WTC11 (cell line): ENCODE results near the gene CYB561D2.

Experiments
- AFF4 ChIP-seq: sonication (generic); formaldehyde crosslinking; IDR thresholded peaks from 2 replicates; pipeline ENCODE4 v1.8.1; 2023; ENCODE audit warnings: mild to moderate bottlenecking, missing genetic modification reagents, borderline replicate concordance
- CREB1 ChIP-seq: sonication (generic); formaldehyde crosslinking; IDR thresholded peaks from 2 replicates; pipeline ENCODE4 v1.8.0; 2023; ENCODE audit warnings: mild to moderate bottlenecking, missing genetic modification reagents
- CTCF ChIP-seq: fragments of 200-600 bp; IDR thresholded peaks from 2 replicates; pipeline ENCODE4 v1.8.0; 2022; ENCODE audit warnings: antibody characterized with exemption
- NR1H2 ChIP-seq: sonication (generic); formaldehyde crosslinking; IDR thresholded peaks from 2 replicates; pipeline ENCODE4 v1.9.0; 2021; ENCODE audit warnings: mild to moderate bottlenecking, moderate library complexity, missing genetic modification reagents
- NR3C1 ChIP-seq: sonication (generic); formaldehyde crosslinking; conservative IDR thresholded peaks from 2 replicates; pipeline ENCODE4 v1.8.1; 2023; ENCODE audit warnings: low read depth, mild to moderate bottlenecking, missing genetic modification reagents
- SMAD3 ChIP-seq: sonication (generic); formaldehyde crosslinking; IDR thresholded peaks from 2 replicates; pipeline ENCODE4 v1.8.0; 2022; ENCODE audit warnings: missing genetic modification reagents, mild to moderate bottlenecking, borderline replicate concordance
- SOX15 ChIP-seq: fragments of 250-450 bp; sonication (Bioruptor Pico); IDR thresholded peaks from 2 replicates; pipeline ENCODE4 v1.9.0; 2021; ENCODE audit warnings: mild to moderate bottlenecking

- TF ChIP-seq CTCF (no peak), NR3C1 (CRISPR knock-in tag) (no peak), CREB1 (no peak), NR1H2 (CRISPR knock-in tag) (no peak), AFF4 (CRISPR knock-in tag) (no peak), SMAD3 (CRISPR knock-in tag) (no peak), SOX15 (CRISPR knock-in tag) (no peak)
Measured at GRCh38 chr3:50319894-50320625, 30.6 kb upstream of the CYB561D2 start.
